Adrenal gland (tissue), 12 donors: ENCODE data around the gene BLTP3B. TPM values are rescaled to one million over a fixed set of nuclear protein-coding genes. Genes with fewer than 3 reads are reported as not detected.

Experiments used
- DNase-seq, 7 donors: peaks; one replicate each; pipeline ENCODE4 v3.0.0-alpha.2; 2019 to 2020
- H3K27ac ChIP-seq, 5 donors: fragments of 200-600 bp; sonication (generic) in 4 of 5; 1 replicate in 3 of 5; 2 replicates in 2 of 5; pipeline versions ENCODE4 v1.5.1 to v1.8.0; 2016 to 2020; ENCODE audit warnings: mild to moderate bottlenecking in 1 of 5
- H3K27me3 ChIP-seq: fragments of 200-600 bp; 2 replicates; pipeline ENCODE4 v1.8.0; 2021
- H3K36me3 ChIP-seq, 2 donors: fragments of 200-600 bp; replicated peaks in 1 of 2; 1 replicate in 1 of 2; 2 replicates in 1 of 2; pipeline versions ENCODE4 v1.5.1 to v1.8.0; 2018 to 2022
- H3K4me1 ChIP-seq, 2 donors: fragments of 200-600 bp; replicated peaks in 1 of 2; 1 replicate in 1 of 2; 2 replicates in 1 of 2; pipeline versions ENCODE4 v1.5.1 to v1.8.0; 2018 to 2021
- H3K4me3 ChIP-seq, 4 donors: fragments of 200-600 bp; sonication (generic) in 3 of 4; one replicate each; pipeline ENCODE4 v1.5.1; 2016 to 2018
- H3K9me3 ChIP-seq, 3 donors: fragments of 200-600 bp; sonication (generic) in 1 of 3; replicated peaks in 1 of 3; 1 replicate in 2 of 3; 2 replicates in 1 of 3; pipeline versions ENCODE4 v1.5.1 to v1.8.0; 2016 to 2021
- POLR2A ChIP-seq, 2 donors: fragments of 450-650 bp; IDR thresholded peaks; one replicate each; pipeline ENCODE4 v1.6.1; 2017; ENCODE audit warnings: antibody characterized with exemption in 2 of 2, mild to moderate bottlenecking in 2 of 2, moderate library complexity in 1 of 2
- WGBS, 4 donors: extraction: QIAGEN DNeasy Blood & Tissue Kit in 2 of 4; methylation state at CpG; one replicate each; pipeline versions ENCODE4 v1.1.5 to v1.1.7; 2013 to 2017; 5-methylcytosine and 5-hydroxymethylcytosine counted together
- intact Hi-C, 2 donors: fragments of 100-400 bp; cut with DNase I; formaldehyde crosslinking; loops; one replicate each; pipeline versions ENCODE4 v1.14.1 to v1.15.0; 2022 to 2023
- polyA plus RNA-seq, 3 donors: library from polyadenylated mRNA; stranded (reverse); fragments of 200-250 nt in 2 of 3; fragments of 350-450 nt in 1 of 3; fragmentation: Illumina TruSeq in 1 of 3; extraction: RNeasy Lipid Tissue Mini Kit (QIAGEN cat#74804) in 1 of 3; gene quantifications; one replicate each; pipeline ENCODE4 v1.2.3, GENCODE V29; 2013 to 2014
- total RNA-seq, 9 donors: library from RNA; depleted of rRNA in 4 of 9; stranded (reverse); fragments of >200 nt in 4 of 9; fragments of 120-200 nt in 1 of 9; fragmentation: NEBNext Ultra II Directional in 1 of 9; extraction: Animal tissue kit (Norgen Biotek cat#: 25700) in 1 of 9; gene quantifications; one replicate each; pipeline versions ENCODE4 v1.1.0 to v1.2.4, GENCODE V29; 2013 to 2023
- TF ChIP-seq, protein P1 (sequence below), 6 experiments: fragments of 450-650 bp in 4 of 6; fragments of 200-600 bp in 2 of 6; sonication (generic) in 1 of 6; IDR thresholded peaks; 1 replicate in 5 of 6; 2 replicates in 1 of 6; pipeline versions ENCODE4 v1.5.1 to v1.8.0; 2016 to 2021; ENCODE audit warnings: antibody characterized with exemption in 6 of 6, mild to moderate bottlenecking in 2 of 6, moderate library complexity in 1 of 6
- donor health status: healthy with polysubstance abuse.
- donor health status: Bipolar disorder and iron deficiency.
- donor health status: DM: yes; HTN: yes; CAD: no.
- donor health status: DM: no; HTN: no; CAD: no.
- donor health status: DM: no; HTN: no; CAD: no.
- donor health status: DM: yes; HTN: yes; CAD: no.

BLTP3B gene
- total and polyA plus RNA-seq, 12 donors, result 6.0 to 50.2 (median 35.6) TPM

DNA sequence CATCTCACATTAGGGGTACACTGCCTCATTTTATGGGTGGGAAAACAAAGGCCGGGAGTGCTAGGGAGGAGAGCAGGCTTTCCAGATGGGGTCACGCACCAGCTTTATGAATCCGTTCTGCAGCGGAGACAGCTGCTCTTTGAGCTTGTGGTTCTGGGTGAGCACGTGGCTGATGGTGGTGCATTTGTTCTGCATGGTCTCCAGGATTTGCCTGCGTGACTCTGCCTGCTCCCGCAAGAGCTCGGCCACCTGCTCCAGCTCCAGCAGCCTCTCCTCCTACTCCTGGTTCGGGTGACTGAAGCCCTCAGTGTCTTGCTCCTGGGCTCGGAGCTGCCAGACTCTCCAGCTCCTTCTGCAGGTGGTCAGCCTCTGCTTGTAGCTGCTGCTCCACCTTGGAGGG, 23.6 kb upstream of the BLTP3B start:
- intact Hi-C loops, result no loop called here
- no peaks in the 10 kb centered on the region for H3K36me3 ChIP-seq
- no peaks in the 10 kb centered on the region for H3K27me3 ChIP-seq
- no peak for TF ChIP-seq POLR2A (IDR thresholded peaks at IDR 0.05)
- TF ChIP-seq, protein P1, sequence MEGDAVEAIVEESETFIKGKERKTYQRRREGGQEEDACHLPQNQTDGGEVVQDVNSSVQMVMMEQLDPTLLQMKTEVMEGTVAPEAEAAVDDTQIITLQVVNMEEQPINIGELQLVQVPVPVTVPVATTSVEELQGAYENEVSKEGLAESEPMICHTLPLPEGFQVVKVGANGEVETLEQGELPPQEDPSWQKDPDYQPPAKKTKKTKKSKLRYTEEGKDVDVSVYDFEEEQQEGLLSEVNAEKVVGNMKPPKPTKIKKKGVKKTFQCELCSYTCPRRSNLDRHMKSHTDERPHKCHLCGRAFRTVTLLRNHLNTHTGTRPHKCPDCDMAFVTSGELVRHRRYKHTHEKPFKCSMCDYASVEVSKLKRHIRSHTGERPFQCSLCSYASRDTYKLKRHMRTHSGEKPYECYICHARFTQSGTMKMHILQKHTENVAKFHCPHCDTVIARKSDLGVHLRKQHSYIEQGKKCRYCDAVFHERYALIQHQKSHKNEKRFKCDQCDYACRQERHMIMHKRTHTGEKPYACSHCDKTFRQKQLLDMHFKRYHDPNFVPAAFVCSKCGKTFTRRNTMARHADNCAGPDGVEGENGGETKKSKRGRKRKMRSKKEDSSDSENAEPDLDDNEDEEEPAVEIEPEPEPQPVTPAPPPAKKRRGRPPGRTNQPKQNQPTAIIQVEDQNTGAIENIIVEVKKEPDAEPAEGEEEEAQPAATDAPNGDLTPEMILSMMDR (IDR thresholded peaks at IDR 0.05), result no peak
- no peak overlapping the region for H3K4me3 ChIP-seq
- H3K27ac ChIP-seq, result no peak overlapping the region
- peak in 1 of 7 donors; percentile 33 for DNase-seq
- WGBS, 4 donors, result 86 to 100% (median 95%) methylated on average over 5 to 10 of the region's 10 CpGs
- H3K4me1 ChIP-seq, result peaks cover 6 to 13% of the 10 kb centered on the region in 2 donors
- no peaks in the 10 kb centered on the region for H3K9me3 ChIP-seq

DNA sequence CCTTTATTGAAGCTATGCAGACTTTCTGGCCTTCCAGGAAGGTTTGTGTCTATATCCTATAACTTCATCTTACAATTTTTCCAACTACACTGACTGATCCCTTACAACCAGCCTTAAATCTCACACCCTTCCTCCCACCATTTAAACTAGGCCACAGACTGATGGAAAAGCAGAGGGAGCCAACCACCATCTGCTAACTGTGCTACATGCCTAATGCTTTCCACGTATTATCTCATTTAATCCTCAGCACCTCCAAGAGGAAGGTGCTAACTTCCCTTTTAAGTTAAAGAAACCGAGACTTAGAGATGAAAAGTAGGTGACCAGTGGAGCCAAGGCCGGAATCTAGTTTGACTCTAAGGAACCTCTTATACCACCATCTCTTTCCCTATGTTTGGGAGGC, 22.7 kb upstream of the BLTP3B start:
- Histone ChIP-seq H3K9me3 (no peaks in the 10 kb centered on the region), H3K4me1 (peaks cover 6 to 13% of the 10 kb centered on the region in 2 donors), H3K4me3 (no peak overlapping the region), H3K36me3 (no peaks in the 10 kb centered on the region), H3K27ac (no peak overlapping the region), H3K27me3 (no peaks in the 10 kb centered on the region)
- no peak for DNase-seq
- intact Hi-C loops, result no loop called here
- WGBS, 4 donors, result 96 to 98% (median 96%) methylated on average over 3 of the region's 3 CpGs
- TF ChIP-seq, protein P1 (IDR thresholded peaks at IDR 0.05), result no peak
- no peak for TF ChIP-seq POLR2A (IDR thresholded peaks at IDR 0.05)

DNA sequence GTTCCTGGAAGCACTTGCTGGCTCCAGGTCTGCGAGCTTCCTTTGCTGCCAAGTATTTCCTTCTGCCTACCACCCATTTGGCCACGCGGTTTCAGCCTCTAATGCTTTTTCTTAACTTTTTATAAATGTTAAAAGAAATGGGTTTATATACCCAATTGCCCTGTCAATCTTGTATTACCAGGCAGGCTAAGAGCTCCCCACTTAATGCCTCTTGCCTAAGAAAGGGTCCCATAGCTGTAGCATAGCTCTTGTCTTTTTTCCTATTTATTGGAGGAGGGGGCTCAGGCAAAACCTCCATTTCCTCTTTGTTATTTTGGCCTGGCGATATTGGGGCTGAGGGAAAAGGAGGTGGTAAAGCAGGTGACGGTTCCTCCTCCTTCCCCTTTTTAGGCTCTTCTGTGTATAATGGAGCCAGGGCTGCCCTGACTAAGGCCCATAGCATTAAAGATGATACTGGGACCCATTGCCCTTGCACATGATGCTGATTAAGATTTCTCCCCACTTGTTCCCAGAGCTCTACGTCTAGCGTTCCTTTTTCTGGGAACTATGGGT, 21.6 kb upstream of the BLTP3B start:
- intact Hi-C loops, result no loop called here
- peaks cover 6 to 13% of the 10 kb centered on the region in 2 donors for H3K4me1 ChIP-seq
- DNase-seq, result no peak
- H3K9me3 ChIP-seq, result no peaks in the 10 kb centered on the region
- peak overlapping the region in 1 of 4 donors; percentile 26 for H3K4me3 ChIP-seq
- WGBS, 4 donors, result 47 to 56% (median 52%) methylated on average over 7 of the region's 7 CpGs
- H3K27me3 ChIP-seq, result no peaks in the 10 kb centered on the region
- TF ChIP-seq, protein P1 (IDR thresholded peaks at IDR 0.05), result peak in 1 of 6 experiments; percentile 2
- no peak for TF ChIP-seq POLR2A (IDR thresholded peaks at IDR 0.05)
- H3K36me3 ChIP-seq, result no peaks in the 10 kb centered on the region
- H3K27ac ChIP-seq, result no peak overlapping the region

DNA sequence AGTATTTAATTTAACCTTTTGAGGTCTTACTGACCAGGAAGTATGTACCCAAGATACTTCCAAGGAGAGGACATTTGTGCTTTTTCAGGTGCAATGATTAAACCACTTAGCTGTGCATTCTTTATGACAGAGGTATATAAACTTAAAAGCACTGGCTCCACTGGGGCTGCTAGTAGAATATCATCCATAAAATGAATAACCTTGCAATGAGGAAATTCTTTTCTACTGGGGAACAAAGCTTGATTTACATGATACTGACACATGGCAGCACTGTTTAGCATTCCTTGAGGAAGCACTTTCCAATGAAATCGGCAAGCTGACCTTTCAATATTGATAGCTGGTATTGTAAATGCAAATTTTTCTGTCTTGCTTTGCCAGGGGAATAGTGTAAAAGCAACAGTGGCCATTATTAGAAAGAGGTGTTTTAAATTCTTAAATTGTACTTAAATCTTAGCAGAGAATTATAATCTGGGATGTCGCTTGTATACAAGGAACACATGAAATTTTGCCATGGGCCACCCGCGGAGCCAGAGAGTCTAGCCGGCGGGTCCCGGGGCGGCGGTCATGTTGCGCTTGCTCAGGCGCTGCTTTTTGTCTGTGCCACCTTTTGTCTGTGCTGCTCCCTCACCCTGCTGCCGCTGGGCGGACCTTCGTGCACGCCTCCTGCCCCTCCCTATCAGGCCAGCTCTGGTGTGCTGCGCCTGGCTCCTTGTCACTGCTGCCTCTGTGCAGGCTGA, 20.9 kb upstream of the BLTP3B start:
- TF ChIP-seq, protein P1 (IDR thresholded peaks at IDR 0.05), result peak; percentile 11 to 49 (median 36)
- TF ChIP-seq POLR2A (IDR thresholded peaks at IDR 0.05), result peak in 1 of 2 donors; percentile 53
- Histone ChIP-seq H3K9me3 (no peaks in the 10 kb centered on the region), H3K4me1 (peaks cover 6 to 13% of the 10 kb centered on the region in 2 donors), H3K36me3 (no peaks in the 10 kb centered on the region), H3K27ac (no peak overlapping the region), H3K4me3 (peak overlapping the region in 1 of 4 donors; percentile 26), H3K27me3 (no peaks in the 10 kb centered on the region)
- WGBS, 4 donors, result 2 to 14% (median 6%) methylated on average over 11 to 16 of the region's 16 CpGs
- DNase-seq, result peak; percentile 77 to 91 (median 89)
- intact Hi-C loops, result no loop called here
